M059J (cell line): ENCODE data around the gene TRAP1. TPM values are rescaled to one million over a fixed set of nuclear protein-coding genes. Genes with fewer than 3 reads are reported as not detected.

Experiments
- DNase-seq: peaks from one replicate; pipeline ENCODE4 v3.0.0-alpha.2; 2012; ENCODE audit warnings: low read depth
- total RNA-seq: library from RNA; depleted of rRNA; stranded (reverse); fragments of >200 nt; shearing (Covaris generic); gene quantifications from 2 replicates; pipeline ENCODE4 v1.2.3, GENCODE V29; 2014

TRAP1 gene
- total RNA-seq, 1 experiment from 2014 or later: 66.9 TPM

DNA sequence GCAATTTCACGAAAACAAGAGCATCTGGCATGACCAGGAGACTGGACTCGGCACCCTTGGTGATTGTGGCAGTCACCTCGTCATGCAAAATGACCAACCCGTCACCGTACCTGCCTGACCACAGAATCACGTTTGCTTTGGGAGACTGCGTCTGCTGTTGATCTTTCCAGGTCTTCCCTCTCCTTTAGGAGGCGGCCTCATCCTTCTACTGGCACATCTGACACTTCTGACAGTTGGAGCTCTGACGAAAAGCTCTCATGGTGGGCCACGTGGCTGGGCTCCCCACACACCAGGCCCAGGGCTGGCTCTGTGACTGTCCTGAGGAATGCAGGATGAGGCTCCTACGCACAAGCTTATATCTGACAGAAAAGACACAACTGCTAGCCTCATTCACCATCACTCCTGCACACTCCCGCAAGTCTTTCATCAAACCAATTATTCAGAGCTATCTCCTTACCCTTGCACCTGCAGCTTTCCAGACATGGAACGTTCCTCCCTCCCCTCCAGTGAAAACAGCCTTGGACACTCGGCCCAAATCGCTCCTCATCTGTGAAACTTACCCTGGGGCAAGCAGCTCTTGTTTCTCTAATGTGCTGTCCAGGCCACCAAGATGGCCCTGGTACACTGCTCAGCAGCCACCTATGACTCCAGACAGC is 3.6 kb downstream of the TRAP1 start:
- DNase-seq: no peak

DNA sequence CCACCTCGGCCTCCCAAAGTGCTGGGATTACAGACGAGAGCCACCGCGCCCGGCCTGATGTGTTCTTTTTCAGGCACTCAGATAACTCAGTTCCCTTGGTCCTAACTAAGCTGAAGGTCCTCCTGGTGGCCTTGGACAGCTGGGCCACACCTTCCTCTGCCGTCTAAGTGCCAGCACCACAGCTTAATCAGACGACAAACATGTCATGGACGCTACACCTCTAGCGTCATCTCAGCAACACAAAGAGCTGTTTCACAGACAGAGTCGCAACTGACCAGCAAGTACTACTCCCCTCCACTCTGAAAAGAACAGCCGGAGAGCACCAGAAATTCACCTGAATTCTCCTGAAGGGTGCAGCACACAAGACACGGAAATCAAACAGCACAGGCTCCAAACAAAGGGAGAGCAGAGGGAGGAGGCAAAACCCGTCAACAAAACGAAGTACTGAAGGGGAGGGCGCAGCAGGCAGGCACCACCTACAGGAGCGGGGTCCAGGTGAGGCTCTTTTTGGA is 4.4 kb downstream of the TRAP1 start:
- no peak for DNase-seq

DNA sequence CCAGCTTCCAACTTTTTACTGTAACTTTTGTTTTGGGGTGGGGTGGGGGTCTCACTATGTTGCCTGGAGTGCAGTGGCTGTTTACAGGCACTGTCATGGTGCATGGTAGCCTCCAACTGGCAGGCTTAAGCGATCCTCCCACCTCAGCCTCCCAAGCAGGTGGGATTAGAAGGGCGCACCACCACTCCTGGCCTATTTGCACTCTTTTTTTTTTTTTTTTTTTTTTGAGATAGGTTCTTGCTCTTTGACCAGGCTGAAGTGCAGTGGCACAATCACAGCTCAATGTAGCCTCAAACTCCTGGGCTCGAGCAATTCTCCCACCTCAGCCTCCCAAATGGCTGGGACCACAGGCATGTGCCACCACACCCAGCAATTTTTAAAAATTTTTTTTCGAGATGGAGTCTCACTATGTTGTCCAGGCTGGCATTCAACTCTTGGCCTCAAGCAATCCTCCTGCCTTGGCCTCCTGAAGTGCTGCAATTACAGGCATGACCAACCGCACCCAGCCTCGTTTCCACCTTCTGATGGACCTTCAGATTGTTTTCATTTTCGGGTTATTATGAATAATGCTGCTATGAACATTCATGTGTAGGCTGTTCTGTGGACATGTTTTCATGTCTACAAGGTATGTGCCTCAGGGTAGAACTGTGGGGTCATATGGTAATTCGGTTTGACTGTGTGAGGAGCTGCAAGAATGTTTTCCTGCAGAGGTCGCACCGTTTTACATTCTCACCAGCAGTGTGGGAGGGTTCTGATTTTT is 10.9 kb downstream of the TRAP1 start:
- no peak for DNase-seq

DNA sequence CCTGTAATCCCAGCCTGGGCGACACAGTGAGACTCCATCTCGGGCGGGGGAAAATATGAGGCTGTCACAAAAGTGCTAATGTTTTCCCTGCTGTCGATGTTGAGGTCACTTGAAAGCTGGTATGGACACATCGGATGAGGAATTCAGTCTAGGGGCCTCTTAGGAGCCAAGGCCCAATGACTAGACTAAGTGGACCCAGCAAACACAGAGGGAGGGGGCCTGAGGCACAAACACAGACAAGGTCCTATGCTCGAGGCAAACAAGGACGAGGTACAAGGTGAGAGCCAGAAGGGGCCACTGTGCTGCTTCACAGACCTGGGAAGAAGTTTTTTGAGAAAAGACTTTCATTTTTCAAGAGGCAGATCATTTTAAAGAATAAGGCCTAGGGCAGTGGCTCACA is 15.2 kb downstream of the TRAP1 start:
- DNase-seq: no peak

DNA sequence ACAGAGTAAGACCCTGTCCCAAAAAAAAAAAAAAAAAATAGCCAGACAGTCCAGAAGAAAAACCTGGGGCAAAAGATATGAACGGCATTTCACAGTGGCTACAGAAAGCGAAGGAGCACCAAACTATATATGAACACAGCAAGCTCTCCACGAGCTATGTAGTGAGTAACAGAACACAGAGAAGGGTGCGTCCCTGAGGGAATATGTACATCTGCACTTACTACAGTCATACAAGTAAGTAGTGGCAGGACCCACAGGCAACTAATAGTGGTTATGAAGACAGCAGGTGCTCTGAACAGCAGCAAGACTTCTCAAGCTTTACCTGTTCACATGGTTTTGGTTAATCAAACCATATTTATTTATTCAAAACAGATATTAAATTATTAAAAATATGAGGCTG is 15.8 kb downstream of the TRAP1 start:
- DNase-seq: no peak

DNA sequence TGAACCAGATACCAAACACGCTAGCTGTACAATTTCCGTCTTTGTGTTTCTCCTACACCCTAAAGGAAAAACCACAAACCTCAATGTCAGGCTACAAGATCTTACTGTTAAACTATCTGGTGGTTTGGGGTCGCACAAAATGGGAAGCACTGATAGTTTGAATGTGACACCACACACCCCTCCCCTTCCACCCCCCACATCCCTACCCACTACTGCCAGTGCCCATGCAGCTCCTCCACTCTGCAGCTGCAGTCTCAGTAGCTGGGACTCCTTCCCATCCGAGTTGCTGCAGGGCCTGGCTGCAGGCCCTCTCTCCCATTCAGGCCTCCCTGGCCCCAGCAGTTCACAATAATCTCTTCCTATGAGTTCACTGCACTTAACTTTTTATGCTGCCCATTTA is 18.4 kb downstream of the TRAP1 start:
- peak; percentile 31 for DNase-seq

DNA sequence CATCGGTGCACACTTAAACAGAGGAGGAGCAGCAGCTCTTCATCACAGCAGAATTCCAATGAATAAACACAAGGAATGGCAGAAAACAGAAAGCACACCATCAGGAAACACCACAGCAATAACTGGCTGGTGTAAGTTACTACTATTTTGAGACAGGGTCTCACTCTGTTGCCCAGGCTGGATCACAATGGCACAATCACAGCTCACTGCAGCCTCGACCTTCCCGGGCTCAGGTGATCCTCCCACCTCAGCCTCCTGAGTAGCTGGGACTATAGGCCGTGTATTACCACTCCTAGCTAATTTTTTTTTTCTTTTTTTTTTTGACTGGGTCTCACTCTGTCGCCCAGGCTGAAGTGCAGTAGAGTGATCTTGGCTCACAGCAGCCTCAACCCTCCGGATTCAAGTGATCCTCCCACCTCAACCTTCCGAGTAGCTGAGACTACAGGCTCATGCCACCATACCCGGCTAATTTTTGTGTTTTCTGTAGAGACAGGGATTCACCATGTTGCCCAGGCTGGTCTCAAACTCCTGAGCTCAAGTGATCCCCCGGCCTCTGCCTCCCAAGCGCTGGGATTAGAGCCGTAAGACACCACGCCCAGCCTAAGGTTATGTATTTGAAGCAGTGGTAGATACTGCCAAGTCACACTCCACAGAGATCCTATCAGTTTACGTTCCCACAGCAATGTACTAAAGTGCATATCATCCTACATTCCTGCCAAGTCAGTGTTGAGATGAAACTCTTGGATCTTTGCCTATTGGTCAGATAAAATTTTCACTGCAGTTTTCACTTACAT is 20.7 kb downstream of the TRAP1 start:
- peak; percentile 87 for DNase-seq

DNA sequence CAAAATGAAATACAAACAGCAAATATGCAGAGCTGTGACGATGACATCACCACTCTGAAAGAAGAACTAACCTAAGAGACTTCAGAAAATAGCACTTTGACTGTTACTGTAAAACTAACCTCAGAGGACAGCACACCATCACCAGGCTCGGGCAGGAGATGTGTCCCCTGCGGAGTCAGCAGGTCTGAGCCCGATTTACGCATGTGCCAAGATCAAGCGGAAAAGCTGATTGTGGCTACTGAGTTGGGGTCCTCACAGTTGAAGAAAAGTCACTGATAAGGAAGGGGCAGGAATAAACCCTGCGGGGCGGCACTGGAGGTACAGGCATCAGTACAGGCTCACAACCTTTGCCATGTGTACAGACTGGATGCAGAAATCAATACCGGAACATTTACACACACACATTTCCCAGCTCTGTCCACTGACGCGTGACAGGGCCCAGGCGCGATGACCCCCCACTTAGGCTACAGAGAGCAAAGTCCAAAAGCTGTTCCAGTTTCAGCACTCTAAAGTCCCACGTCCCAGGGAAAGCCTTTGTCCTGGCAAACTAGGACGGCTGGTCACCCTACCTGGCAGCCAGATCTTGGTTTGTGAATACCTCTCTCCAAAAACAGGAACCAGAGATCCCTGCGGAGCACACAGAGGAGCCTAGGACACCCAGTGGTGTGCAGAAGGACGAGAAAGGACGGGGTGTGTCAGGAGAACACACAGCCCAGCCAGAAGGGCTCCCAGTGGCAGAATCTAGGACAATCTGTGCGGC is 21.5 kb downstream of the TRAP1 start:
- no peak for DNase-seq

DNA sequence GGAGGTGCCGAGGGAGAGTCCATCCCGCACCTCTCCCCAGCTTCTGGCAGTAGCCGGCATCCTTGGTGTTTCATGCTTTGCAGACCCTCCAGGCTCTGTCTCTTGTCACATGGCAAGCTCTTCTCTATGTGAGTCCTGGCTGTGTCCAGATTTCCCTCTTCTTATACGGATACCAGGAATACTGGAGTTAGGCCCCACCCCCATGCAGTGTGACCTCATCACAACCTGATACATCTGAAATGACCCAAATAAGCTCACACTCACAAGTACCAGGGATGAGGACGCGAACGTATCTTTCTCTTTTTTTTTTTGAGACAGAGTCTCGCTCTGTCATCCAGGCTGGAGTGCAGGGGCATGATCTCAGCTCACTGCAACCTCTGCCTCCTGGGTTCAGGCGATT is 23.3 kb downstream of the TRAP1 start:
- no peak for DNase-seq

DNA sequence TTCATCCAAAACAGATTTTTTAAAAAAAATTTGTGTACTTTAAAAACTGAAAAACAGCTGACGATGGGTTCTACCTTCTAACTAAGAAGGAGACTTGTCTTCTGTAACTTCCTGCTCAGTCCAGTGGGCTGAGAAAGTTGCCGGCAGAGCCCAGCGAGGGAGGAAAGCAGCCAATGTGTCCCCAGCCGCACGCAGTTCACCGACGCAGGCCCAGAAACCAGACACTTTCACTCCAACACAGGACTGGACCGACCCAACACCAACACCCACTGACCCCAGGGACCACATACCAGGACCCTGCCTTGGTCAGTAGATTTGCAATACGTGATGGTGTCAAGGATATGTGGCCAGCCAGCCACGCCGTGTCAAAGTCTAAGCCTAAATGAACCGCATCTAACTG is 25.6 kb downstream of the TRAP1 start:
- no peak for DNase-seq

DNA sequence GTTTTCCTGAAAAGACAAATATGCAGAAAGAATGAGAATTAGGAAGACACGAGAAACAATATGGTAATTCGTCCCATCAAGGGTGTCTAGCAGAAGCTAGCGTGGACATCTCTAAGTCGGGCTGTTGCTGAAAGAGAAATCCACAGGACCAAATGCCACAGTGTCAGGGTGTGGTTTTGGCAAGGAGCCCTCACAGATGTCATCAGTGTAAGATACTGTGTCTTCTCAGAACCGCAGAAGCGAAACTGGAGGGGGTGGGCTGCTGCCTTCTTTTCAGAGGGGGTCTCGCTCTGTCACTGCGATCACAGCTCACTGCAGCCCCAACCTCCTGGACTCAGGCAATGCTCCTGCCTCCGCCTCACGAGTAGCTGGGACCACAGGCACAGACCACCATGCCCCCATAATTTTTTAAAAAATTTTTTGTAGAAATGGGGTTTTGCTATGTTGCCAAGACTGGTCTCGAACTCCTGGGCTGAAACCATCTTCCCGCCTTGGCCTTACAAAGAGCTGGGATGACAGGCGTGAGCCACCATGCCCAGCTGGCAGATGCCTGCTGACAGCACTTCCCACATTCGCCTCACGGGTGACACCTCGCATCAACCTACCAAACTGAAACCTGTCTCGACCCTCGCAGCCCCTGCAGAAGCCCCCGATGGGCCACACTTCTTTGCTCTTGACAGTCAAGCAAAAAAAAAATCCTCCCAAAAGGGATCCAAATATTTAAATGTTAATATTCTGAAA is 26.2 kb downstream of the TRAP1 start:
- DNase-seq: peak; percentile 4

DNA sequence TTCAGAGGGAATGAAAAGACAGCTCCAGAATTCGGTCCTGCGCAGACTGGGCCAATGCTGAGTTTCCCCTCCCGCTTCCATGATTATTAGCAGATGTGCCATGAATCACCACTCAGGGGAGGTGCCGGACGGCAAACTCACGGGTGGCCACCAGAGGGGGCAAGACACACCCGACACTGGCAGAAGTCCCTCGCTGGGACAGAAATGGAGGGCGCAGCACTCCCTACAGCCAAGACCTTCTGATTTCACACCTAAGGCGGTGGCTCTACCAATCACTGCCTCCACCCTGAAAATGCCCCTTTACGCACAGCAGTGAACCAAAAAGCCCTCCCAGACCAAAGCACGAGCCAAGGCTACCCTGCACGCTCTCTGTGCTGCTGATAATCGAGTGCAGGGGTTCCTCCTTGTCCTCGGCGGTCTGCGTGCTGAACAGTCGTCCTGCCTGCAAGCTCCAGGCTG is 26.8 kb downstream of the TRAP1 start:
- peak; percentile 86 for DNase-seq

DNA sequence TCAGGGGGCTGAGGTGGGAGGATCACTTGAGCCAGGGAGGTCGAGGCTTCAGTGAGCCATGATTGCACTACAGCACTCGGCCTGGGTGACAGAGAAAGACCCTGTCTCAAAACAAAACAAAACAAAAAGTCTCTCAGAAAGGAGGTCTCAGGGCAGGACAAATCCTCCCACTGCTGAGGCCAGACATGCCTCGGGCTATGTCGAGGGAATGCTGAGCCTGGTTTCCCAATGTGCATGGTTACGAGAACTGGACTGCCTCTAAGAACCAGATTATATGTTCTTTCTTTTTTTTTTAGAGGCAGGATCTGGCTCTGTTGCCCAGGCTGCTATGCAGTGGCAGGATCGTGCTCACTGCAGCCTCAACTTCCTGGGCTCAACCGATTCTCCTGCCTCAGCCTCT is 27.6 kb downstream of the TRAP1 start:
- DNase-seq: no peak

DNA sequence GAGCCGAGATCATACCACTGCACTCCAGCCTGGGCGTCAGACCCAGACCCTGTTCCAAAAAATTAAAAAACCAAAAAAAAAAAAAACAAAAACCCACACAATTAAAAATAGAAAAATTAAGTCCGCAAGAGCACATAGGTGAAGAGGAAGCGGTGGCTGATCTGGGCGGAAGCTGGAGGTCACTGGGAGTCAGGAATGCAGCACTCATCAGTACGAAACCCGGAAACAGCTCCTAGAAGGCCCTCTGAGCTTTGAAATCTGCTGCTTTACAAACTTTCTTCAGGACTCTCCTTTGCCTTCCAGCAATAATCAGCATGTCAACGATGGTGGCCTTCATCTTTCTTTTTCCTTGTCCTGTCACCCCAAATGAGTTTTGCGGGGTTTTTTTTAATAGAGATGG is 29.5 kb downstream of the TRAP1 start:
- DNase-seq: no peak

DNA sequence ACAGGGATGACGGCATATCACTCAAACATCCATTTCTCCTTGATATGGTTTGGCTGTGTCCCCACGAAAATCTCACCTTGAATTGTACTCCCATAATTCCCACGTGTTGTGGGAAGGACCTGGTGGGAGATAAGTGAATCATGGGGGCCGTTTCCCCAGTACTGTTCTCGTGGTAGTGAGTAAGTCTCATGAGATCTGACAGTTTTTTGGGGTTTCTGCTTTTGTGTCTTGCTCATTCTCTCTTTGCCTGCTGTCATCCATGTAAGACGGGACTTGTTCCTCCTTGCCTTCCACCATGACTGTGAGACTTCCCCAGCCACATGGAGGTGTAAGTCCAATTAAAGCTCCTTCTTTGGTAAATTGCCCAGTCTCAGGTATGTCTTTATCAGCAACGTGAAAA is 30.3 kb downstream of the TRAP1 start:
- no peak for DNase-seq

DNA sequence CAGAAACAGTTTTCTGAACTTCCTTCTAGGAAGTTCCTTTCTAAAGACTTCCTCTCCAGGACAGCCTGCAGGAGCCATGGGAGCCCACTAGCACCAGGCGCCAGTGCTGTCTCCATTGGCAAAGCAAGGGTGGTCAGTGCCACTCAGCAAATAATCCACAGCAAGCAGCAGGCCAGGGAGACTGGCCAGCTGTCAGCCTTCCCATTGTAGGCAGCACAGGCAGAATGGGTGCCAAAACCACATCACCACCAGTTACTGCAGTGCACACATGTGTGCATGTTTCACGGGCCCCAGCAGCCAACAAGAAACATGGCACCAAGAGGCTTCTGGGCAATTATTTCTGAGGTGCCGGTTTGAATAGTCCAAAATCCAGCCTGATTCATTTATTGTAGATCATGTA is 36.1 kb downstream of the TRAP1 start:
- no peak for DNase-seq

DNA sequence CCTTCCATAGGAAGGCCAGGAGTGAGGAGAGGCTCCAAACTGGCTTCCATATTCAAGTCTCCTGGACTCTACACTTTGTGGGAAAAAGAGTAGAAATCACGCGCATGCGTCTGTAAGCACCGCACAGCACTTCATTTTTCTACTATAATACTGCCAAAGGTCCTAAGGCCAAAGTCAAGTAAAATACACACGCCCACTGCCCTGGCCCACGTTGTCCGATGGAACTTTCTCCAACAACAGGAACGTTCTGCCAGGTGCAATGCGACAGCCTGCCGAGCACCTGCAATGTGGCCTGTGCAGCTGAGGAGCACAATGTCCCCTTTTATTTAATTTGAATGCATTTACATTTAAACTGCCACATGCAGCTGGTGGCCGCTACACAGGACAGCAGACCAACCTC is 39.3 kb downstream of the TRAP1 start:
- DNase-seq: no peak

DNA sequence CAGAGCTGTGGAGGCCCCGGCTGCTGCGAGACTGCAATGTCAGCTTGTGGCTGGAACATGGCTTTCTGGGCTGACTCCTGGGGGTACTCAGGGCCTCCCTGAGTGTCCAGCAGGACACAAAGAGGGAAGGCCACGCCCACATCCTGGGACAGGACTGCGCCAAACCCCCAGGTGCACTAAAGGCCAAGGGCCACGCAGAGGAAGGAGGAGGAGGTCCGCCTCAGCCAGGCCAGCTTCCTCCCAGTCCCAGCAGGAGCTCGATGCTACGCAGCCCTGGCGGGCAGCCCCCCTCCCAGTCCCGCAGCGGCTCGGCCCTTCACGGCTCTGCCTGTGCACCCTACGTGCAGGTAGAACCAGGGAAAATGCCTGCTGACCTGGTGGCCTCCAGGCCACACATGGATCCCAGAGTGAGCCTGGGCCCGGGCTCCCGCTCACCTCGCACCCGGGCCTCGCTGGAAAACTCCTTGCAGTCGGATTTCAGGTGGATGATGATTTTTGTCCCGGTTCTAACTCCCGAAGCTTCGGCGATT is 41.7 kb downstream of the TRAP1 start:
- no peak for DNase-seq

DNA sequence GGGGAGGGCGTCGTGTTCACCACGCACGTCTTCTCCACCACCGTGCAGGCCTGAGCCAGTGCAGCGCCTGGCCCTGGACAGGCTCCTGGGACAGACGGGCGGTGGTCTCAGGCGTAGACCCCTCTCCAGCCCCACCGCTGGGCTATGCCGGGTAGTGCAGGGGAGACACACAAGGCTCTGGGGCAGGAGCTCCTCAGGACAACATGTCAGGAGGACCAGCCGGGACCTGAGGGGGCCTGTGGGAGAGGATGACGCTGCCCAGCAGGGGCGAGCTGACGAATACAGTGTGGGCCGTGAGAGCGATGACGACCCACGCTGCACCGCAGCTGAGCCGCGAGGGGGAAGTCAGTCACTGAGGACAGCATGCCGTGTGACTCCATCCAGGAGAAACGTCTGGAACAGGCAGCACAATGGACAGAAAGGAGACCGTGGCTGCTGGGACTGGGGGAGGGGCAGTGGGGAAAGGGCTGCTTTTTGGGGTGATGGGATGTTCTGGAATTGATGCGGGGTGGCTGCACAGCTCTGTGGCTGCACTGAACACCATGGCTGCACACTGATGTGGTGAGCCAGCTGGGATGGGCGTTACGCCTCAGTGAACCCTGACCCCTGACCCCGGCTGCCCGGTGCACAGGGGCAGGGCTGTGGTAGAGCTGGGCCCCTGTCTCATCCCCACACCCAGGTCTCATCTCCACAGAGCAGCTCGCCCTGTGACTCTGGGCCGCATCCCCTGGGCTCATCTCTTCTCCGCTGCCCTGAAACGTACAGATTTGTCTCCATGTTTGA is 42.6 kb downstream of the TRAP1 start:
- DNase-seq: no peak
